ENCODE results near the gene ENTPD6.
"Not testable (repeated sequence)": the region's sequence is repeated elsewhere in the genome, so short reads cannot be mapped to it uniquely, and the experiment has no call there.

Gene ENTPD6

GRCh38 chr20:25257130-25257529 is 61.6 kb downstream of the ENTPD6 start:
- no peak for DNase-seq (ENCODE audit: low read depth)

GRCh38 chr20:25257756-25258475 is 62.4 kb downstream of the ENTPD6 start:
- no peak for DNase-seq (ENCODE audit: low read depth)

GRCh38 chr20:25258476-25258805 is 62.9 kb downstream of the ENTPD6 start:
- DNase-seq (ENCODE audit: low read depth), result no peak

- no peak for DNase-seq (ENCODE audit: low read depth)
Measured at GRCh38 chr20:25258828-25259227, 63.3 kb downstream of the ENTPD6 start.

- DNase-seq (ENCODE audit: low read depth), result no peak
Measured at GRCh38 chr20:25259358-25259757, 63.8 kb downstream of the ENTPD6 start.

- no peak for DNase-seq (ENCODE audit: low read depth)
Measured at GRCh38 chr20:25259788-25260254, 64.3 kb downstream of the ENTPD6 start.

GRCh38 chr20:25260770-25261437 is 65.4 kb downstream of the ENTPD6 start:
- not testable (repeated sequence) for DNase-seq (ENCODE audit: low read depth)

- DNase-seq (ENCODE audit: low read depth), result no peak
Measured at GRCh38 chr20:25269057-25269832, 73.7 kb downstream of the ENTPD6 start.

- no peak for DNase-seq (ENCODE audit: low read depth)
Measured at GRCh38 chr20:25269833-25270170, 74.3 kb downstream of the ENTPD6 start.

GRCh38 chr20:25270829-25271251 is 75.3 kb downstream of the ENTPD6 start:
- DNase-seq (ENCODE audit: low read depth), result no peak

GRCh38 chr20:25271486-25272222 is 76.1 kb downstream of the ENTPD6 start:
- DNase-seq (ENCODE audit: low read depth), result no peak

GRCh38 chr20:25272223-25273000 is 76.9 kb downstream of the ENTPD6 start:
- DNase-seq (ENCODE audit: low read depth), result no peak

- no peak for DNase-seq (ENCODE audit: low read depth)
Measured at GRCh38 chr20:25273046-25273445, 77.5 kb downstream of the ENTPD6 start.

- no peak for DNase-seq (ENCODE audit: low read depth)
Measured at GRCh38 chr20:25273541-25274358, 78.2 kb downstream of the ENTPD6 start.

- DNase-seq (ENCODE audit: low read depth), result no peak
Measured at GRCh38 chr20:25274481-25274880, 79.0 kb downstream of the ENTPD6 start.

- no peak for DNase-seq (ENCODE audit: low read depth)
Measured at GRCh38 chr20:25274891-25275812, 79.6 kb downstream of the ENTPD6 start.

- DNase-seq (ENCODE audit: low read depth), result no peak
Measured at GRCh38 chr20:25275813-25276532, 80.5 kb downstream of the ENTPD6 start.
